ENCODE data around the gene BLOC1S1. TPM values are rescaled to one million over a fixed set of nuclear protein-coding genes. Genes with fewer than 3 reads are reported as not detected.

The BLOC1S1 gene
- total RNA-seq, 4 donors from 2014 or later = 193 to 251 (median 239) TPM

DNA sequence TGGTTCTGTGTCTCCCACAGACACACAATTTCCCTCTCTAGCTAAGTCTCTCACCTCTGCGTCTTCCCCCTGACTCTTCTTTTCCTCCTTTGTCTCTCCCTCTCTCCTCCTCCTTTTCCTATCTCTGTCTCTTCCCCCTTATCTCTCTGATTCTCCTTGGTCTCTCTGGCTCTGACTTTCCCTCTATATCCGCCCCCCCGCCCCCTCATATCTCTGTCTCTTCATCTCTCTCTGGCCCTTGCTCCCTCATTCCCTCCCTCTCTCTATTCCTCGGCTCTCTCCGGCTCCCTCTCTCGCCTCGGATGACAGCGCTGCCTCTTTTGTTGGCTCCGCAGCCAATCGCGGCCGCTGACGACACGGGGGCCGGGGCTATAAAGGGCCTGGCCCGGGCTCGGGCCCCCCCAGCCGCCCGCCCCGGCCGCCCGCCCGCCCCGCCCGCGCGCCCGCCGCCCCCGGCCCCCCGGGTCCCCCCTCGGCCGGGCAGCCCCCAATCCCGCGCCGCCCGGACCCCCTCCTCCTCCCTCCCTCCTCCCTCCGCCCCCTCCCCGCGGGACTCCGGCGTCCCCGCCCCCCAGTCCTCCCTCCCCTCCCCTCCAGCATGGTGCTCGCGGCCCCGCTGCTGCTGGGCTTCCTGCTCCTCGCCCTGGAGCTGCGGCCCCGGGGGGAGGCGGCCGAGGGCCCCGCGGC is 27.0 kb downstream of the BLOC1S1 start, which contains the start of gene GDF11:
TSS of gene GDF11 (plus strand) at position 404 of the 687 bp plus-strand sequence. CDS start at position 599, 195 bp downstream.
- TF ChIP-seq, protein P1, sequence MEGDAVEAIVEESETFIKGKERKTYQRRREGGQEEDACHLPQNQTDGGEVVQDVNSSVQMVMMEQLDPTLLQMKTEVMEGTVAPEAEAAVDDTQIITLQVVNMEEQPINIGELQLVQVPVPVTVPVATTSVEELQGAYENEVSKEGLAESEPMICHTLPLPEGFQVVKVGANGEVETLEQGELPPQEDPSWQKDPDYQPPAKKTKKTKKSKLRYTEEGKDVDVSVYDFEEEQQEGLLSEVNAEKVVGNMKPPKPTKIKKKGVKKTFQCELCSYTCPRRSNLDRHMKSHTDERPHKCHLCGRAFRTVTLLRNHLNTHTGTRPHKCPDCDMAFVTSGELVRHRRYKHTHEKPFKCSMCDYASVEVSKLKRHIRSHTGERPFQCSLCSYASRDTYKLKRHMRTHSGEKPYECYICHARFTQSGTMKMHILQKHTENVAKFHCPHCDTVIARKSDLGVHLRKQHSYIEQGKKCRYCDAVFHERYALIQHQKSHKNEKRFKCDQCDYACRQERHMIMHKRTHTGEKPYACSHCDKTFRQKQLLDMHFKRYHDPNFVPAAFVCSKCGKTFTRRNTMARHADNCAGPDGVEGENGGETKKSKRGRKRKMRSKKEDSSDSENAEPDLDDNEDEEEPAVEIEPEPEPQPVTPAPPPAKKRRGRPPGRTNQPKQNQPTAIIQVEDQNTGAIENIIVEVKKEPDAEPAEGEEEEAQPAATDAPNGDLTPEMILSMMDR (IDR thresholded peaks at IDR 0.05; ENCODE audit: low read depth) = no peak

- TF ChIP-seq, protein P1 (IDR thresholded peaks at IDR 0.05; ENCODE audit: low read depth) = no peak
These were observed 27.8 kb downstream of the BLOC1S1 start for GRCh38 chr12:55743406-55744339.

DNA sequence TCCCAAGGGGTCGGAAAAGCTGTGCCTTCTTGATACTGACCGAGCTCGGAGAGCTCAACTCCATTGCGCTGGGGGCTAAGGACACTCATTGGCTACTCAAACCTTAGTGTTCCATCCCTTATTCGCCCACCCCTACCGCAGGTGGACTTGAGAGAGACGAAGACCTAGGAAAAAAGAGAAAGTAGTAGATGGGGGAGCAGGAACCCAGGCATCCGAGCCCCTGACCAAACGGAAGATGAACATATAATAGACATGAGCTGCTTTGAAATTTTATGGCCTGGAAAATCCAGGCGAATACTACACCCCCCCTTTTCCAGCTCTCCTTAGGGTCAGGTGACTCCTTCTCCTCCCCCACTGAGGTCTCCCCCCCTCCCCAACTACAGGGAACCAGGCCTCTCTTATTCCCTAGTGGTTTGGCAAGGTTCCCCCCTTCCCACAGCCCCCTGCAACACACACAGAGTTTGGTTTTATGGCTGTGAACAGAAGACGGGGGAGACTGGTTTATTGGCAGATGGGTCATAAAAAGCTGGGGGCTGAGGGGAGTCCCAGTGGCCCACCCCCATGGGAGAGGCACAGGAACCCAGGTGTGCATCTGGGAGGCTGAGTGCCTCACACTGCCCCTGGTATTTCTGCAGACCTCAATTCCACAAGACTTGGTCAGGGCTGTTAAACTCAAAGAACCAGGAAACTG is 28.6 kb downstream of the BLOC1S1 start:
- TF ChIP-seq, protein P1 (IDR thresholded peaks at IDR 0.05; ENCODE audit: low read depth) = no peak

DNA sequence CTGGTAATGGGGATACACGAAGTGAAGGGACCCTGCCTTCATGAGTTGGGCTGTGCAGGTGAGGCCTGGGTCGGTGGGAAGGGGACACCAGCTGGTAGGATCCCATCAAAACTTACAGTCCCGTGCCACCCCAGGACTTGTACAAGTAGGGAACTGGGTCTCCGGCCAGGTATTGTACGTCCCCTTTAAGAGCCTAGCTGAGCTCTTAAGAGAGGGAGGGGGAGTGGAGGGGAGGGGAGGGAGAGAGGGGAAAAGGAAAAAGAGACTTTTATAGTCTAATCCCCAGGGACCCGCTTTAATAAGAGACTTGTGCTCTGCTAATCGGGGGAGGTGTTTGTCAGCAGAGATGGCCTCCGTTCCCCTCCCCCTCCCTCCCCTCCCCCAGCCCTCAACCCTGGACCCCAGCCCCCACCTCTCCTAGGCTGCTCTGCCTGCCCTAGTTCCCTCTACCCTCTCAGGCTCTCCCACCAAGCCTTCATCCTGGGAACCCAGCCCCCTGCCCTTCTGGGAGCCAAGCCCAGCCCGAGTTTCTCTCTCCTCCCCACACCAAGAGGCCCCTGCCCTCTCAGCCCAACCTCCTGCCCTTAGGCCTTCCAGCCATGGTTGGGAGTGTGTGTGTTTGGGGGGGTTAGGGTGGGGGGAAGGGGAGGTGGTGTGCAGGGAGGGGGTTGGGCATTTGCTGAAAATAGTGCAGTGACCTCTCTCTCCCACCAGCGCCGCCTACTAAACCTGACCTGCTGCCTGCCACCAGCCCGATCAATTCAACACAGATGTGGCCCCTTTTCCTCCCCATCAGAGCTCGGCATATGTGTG is 29.7 kb downstream of the BLOC1S1 start:
- TF ChIP-seq, protein P1 (IDR thresholded peaks at IDR 0.05; ENCODE audit: low read depth) = no peak

DNA sequence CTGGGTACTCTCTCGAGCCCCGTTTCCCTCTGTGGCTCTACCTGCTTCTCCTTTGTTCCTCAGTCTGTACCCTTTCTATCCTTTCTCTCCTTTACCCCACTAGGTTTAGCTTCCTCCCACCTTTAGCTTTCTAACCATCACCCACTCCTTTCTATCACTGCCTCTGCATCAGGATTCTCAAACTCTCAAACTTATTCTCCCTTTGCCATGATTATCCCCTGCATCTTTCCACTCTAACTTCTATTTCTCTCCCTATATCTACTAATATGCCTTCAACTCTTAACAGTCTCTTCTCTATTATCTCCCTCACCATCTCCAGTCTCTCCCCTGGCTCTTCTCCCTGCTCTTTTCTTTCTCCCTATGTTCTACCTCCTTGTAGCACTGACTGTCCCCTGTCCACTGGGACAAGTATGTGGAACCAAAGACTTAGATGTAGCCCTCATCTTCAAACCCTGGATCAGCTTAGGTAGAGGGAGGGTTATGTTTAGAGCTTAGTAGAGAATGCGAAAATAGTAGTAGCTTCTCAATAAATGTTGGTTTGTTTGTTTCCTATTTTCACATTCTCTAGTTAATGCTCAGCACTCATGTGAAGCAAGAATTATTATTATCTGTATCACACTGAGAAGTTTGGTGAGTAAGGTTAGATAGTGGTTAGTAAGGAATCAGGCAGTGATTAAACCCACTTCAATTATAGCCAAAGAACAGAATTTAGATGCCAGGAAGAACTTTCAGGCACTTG is 30.5 kb downstream of the BLOC1S1 start:
- TF ChIP-seq, protein P1 (IDR thresholded peaks at IDR 0.05; ENCODE audit: low read depth) = no peak

GRCh38 chr12:55746913-55747231 is 31.0 kb downstream of the BLOC1S1 start:
- TF ChIP-seq, protein P1 (IDR thresholded peaks at IDR 0.05; ENCODE audit: low read depth) = no peak
